SK-N-SH (cell line): Measurements from ENCODE around the gene EIF2D. TPM values are rescaled to one million over a fixed set of nuclear protein-coding genes. Genes with fewer than 3 reads are reported as not detected.

Experiments used
- CTCF ChIA-PET: fragments of 300-600, 350-600 bp; formaldehyde crosslinking; extraction: SDS; loops from one replicate; lab custom pipeline; 2021; lab: Yijun Ruan, JAX
- POLR2A ChIA-PET: fragments of 350-600 bp; sonication (Branson Sonifier 250); formaldehyde crosslinking; extraction: SDS; loops from one replicate; lab custom pipeline; 2020; ENCODE audit warnings: antibody characterized with exemption, inconsistent platforms; lab: Yijun Ruan, JAX
- DNase-seq: peaks from one replicate; pipeline ENCODE4 v3.0.0; 2012
- H2AFZ ChIP-seq: fragments of 200-600 bp; sonication (generic); 2 replicates; pipeline ENCODE4 v1.8.1; 2016; ENCODE audit warnings: antibody characterized with exemption, mild to moderate bottlenecking, low read depth
- H3F3A ChIP-seq: fragments of 200-600 bp; sonication (generic); replicated peaks from 2 replicates; pipeline ENCODE3; 2016; ENCODE audit warnings: antibody characterized with exemption, mild to moderate bottlenecking; ENCODE audit not compliant: insufficient read depth
- H3K27ac ChIP-seq, 2 experiments: fragments of 200-500 bp in 1 of 2; fragments of 200-600 bp in 1 of 2; sonication (Bioruptor generic) in 1 of 2; sonication (generic), shearing (Covaris generic) in 1 of 2; 2 replicates each; pipeline versions ENCODE4 v1.5.1 to v1.6.1; 2014 to 2016; ENCODE audit warnings: low read depth in 2 of 2, inconsistent platforms in 1 of 2, low read length in 1 of 2, mild to moderate bottlenecking in 1 of 2, mixed read lengths in 1 of 2
- H3K27me3 ChIP-seq: fragments of 200-600 bp; sonication (generic), shearing (Covaris generic); 2 replicates; pipeline ENCODE4 v1.6.1; 2016; ENCODE audit warnings: mixed run types; ENCODE audit not compliant: insufficient read depth
- H3K36me3 ChIP-seq, 2 experiments: fragments of 200-500 bp in 1 of 2; fragments of 200-600 bp in 1 of 2; sonication (Bioruptor generic) in 1 of 2; sonication (generic) in 1 of 2; replicated peaks in 1 of 2; 2 replicates each; pipeline versions ENCODE3 to v1.5.1; 2014 to 2016; ENCODE audit warnings: low read length in 1 of 2, mild to moderate bottlenecking in 1 of 2; ENCODE audit not compliant: insufficient read depth in 2 of 2, control insufficient read depth in 1 of 2
- H3K4me1 ChIP-seq, 2 experiments: fragments of 200-500 bp in 1 of 2; fragments of 200-600 bp in 1 of 2; sonication (Bioruptor generic) in 1 of 2; sonication (generic), shearing (Covaris generic) in 1 of 2; 2 replicates each; pipeline versions ENCODE4 v1.5.1 to v1.6.1; 2014 to 2016; ENCODE audit warnings: low read depth in 1 of 2, low read length in 1 of 2, mixed run types in 1 of 2; ENCODE audit not compliant: insufficient read depth in 2 of 2, control insufficient read depth in 1 of 2
- H3K4me2 ChIP-seq: fragments of 200-600 bp; sonication (generic), shearing (Covaris generic); 2 replicates; pipeline ENCODE4 v1.6.1; 2017; ENCODE audit warnings: mixed run types
- H3K4me3 ChIP-seq, 2 experiments: fragments of 200-500 bp in 1 of 2; fragments of 200-600 bp in 1 of 2; sonication (Bioruptor generic) in 1 of 2; sonication (generic), shearing (Covaris generic) in 1 of 2; 2 replicates each; pipeline versions ENCODE4 v1.5.1 to v1.8.1; 2014 to 2016; ENCODE audit warnings: low read depth in 2 of 2, inconsistent platforms in 1 of 2, low read length in 1 of 2, mild to moderate bottlenecking in 1 of 2, mixed read lengths in 1 of 2, moderate library complexity in 1 of 2
- H3K79me2 ChIP-seq: fragments of 200-600 bp; sonication (generic); 2 replicates; pipeline ENCODE4 v1.8.1; 2017; ENCODE audit warnings: mild to moderate bottlenecking; ENCODE audit not compliant: insufficient read depth
- H3K9ac ChIP-seq: fragments of 200-600 bp; sonication (generic); 2 replicates; pipeline ENCODE4 v1.6.1; 2017; ENCODE audit warnings: mixed run types
- H3K9me2 ChIP-seq: fragments of 200-600 bp; sonication (generic); 2 replicates; pipeline ENCODE4 v1.6.1; 2017; ENCODE audit warnings: mixed run types
- H3K9me3 ChIP-seq: fragments of 200-600 bp; sonication (generic); 2 replicates; pipeline ENCODE4 v1.6.1; 2017; ENCODE audit warnings: mixed run types, mild to moderate bottlenecking, moderate library complexity
- H4K20me1 ChIP-seq: fragments of 200-600 bp; sonication (generic); 2 replicates; pipeline ENCODE4 v1.6.1; 2017; ENCODE audit warnings: mild to moderate bottlenecking, mixed run types; ENCODE audit not compliant: insufficient read depth
- CHD2 ChIP-seq: fragments of 150-350 bp; IDR thresholded peaks from 2 replicates; pipeline ENCODE4 v1.6.1; 2018; ENCODE audit warnings: low read length; ENCODE audit not compliant: partially characterized antibody
- EP300 ChIP-seq, 2 experiments: IDR thresholded peaks; 2 replicates each; pipeline versions ENCODE4 v1.4.0 to v1.6.1; 2012; ENCODE audit warnings: borderline replicate concordance in 1 of 2, low read depth in 1 of 2, low read length in 1 of 2
- GABPA ChIP-seq: IDR thresholded peaks from 2 replicates; pipeline ENCODE4 v1.4.0; 2012; ENCODE audit warnings: low read depth, mild to moderate bottlenecking
- GATA2 ChIP-seq: sonication (generic); formaldehyde crosslinking; IDR thresholded peaks from 2 replicates; pipeline ENCODE4 v1.5.0; 2020; ENCODE audit warnings: mild to moderate bottlenecking, missing genetic modification reagents
- JUND ChIP-seq: IDR thresholded peaks from 2 replicates; pipeline ENCODE4 v1.4.0; 2012
- NFIC ChIP-seq: IDR thresholded peaks from 2 replicates; pipeline ENCODE4 v1.4.0; 2012; ENCODE audit warnings: borderline replicate concordance
- NRF1 ChIP-seq: IDR thresholded peaks from 2 replicates; pipeline ENCODE4 v1.6.1; 2012; ENCODE audit warnings: low read depth, mild to moderate bottlenecking, low read length
- POLR2AphosphoS5 ChIP-seq: IDR thresholded peaks from 2 replicates; pipeline ENCODE4 v1.6.1; 2012; ENCODE audit warnings: low read depth, low read length
- RAD21 ChIP-seq: IDR thresholded peaks from 2 replicates; pipeline ENCODE4 v1.6.1; 2012; ENCODE audit warnings: mild to moderate bottlenecking, low read length
- RCOR1 ChIP-seq: fragments of 150-350 bp; IDR thresholded peaks from 2 replicates; pipeline ENCODE4 v1.6.1; 2017; ENCODE audit warnings: antibody characterized with exemption, low read length
- TCF12 ChIP-seq: IDR thresholded peaks from 2 replicates; pipeline ENCODE4 v1.4.0; 2012
- WGBS: methylation state at CpG from one replicate; pipeline ENCODE4 v1.1.6; 2017; ENCODE audit warnings: low lambda C conversion rate; 5-methylcytosine and 5-hydroxymethylcytosine counted together
- polyA plus RNA-seq, 3 experiments: library from polyadenylated mRNA; depleted of rRNA; stranded (reverse); fragments of >200 nt; gene quantifications; 2 replicates each; pipeline ENCODE4 v1.2.3, GENCODE V29; 2012
- TF ChIP-seq, protein P1 (sequence below): fragments of 150-350 bp; IDR thresholded peaks from 2 replicates; pipeline ENCODE4 v1.6.1; 2016; ENCODE audit warnings: mild to moderate bottlenecking, low read depth, low read length
- TF ChIP-seq, protein P2 (sequence below): IDR thresholded peaks from 2 replicates; pipeline ENCODE4 v1.4.0; 2012; ENCODE audit warnings: low read depth, borderline replicate concordance
- TF ChIP-seq, protein P3 (sequence below): IDR thresholded peaks from 2 replicates; pipeline ENCODE4 v1.4.0; 2012; ENCODE audit warnings: low read depth, borderline replicate concordance

Gene EIF2D
- polyA plus RNA-seq, 1 of the 3 experiments (the other 2 are of a cell fraction): 59.5 TPM

DNA sequence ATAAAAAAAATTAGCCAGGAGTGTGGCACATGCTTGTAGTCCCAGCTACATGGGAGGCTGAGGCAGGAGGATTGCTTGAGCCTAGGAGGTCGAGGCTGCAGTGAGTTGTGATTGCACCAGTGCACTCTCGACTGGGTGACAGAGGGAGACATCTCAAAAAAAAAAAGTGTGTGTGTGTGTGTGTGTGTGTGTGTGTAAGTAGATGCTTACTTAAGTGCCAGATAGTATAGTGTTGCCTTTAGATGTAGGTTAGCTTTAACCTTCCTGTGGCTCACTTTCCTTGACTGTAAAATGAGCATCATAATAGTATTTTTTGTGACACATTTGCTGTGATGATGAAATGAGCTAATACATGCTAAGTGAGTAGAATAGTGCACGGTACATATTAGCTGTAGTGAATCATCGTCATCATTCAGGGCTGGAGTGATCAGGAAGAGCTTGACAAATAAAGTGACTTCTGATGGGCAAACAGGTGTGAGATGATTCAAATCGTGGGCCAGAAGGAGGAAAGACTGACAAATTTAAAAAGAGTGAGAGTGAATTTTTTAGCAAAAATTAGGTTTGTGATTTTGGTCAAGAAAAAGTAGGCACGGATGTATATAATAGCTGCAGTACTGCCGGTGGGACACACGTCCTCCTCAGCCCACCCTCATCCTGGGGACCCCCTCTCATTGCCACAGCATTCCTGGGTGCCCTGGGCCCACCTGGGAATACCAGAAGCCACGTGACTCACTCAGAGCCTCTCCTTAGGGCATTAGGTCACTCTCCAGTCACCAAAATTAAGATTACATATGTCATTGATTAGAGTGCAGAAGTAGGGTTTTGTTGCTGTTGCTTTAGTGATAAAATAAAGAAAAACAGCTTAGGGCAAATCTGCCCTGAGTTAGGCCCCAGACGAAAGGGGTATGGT, 33.9 kb downstream of the EIF2D start:
- no peaks in the 10 kb centered on the region for H3K9me2 ChIP-seq
- H3F3A ChIP-seq: no peaks in the 10 kb centered on the region
- POLR2A ChIA-PET: no interaction called here
- H3K4me3 ChIP-seq: no peak overlapping the region
- no peaks in the 10 kb centered on the region for H3K79me2 ChIP-seq
- 56% methylated on average over 10 of the region's 10 CpGs for WGBS
- DNase-seq: no peak
- CTCF ChIA-PET: interaction anchor here (0.7 to 12.7 kb wide), 10 partner anchors 10 to 123 kb away, joined by 3 to 241 read pairs (median 4); partner anchors contain the start of gene EIF2D
- H3K36me3 ChIP-seq: no peaks in the 10 kb centered on the region
- no peak overlapping the region for H2AFZ ChIP-seq
- H3K27me3 ChIP-seq: no peaks in the 10 kb centered on the region
- no peak overlapping the region for H3K9ac ChIP-seq
- no peaks in the 10 kb centered on the region for H4K20me1 ChIP-seq
- H3K9me3 ChIP-seq: no peaks in the 10 kb centered on the region
- H3K4me2 ChIP-seq: no peak overlapping the region
- H3K27ac ChIP-seq: no peak overlapping the region
- TF ChIP-seq JUND: no peak
- TF ChIP-seq, protein P1, sequence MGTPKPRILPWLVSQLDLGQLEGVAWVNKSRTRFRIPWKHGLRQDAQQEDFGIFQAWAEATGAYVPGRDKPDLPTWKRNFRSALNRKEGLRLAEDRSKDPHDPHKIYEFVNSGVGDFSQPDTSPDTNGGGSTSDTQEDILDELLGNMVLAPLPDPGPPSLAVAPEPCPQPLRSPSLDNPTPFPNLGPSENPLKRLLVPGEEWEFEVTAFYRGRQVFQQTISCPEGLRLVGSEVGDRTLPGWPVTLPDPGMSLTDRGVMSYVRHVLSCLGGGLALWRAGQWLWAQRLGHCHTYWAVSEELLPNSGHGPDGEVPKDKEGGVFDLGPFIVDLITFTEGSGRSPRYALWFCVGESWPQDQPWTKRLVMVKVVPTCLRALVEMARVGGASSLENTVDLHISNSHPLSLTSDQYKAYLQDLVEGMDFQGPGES: no peak
- TF ChIP-seq EP300 (IDR thresholded peaks at IDR 0.05; ENCODE audit: borderline replicate concordance in 1 of 2, low read depth in 1 of 2, low read length in 1 of 2): peak in 1 of 2 experiments; percentile 18; a peak in 1 of 4 replicates
- TF ChIP-seq TCF12: peak; percentile 44
- peaks cover 0 to 14% of the 10 kb centered on the region in 2 experiments; a peak in 3 of 4 replicates for H3K4me1 ChIP-seq

DNA sequence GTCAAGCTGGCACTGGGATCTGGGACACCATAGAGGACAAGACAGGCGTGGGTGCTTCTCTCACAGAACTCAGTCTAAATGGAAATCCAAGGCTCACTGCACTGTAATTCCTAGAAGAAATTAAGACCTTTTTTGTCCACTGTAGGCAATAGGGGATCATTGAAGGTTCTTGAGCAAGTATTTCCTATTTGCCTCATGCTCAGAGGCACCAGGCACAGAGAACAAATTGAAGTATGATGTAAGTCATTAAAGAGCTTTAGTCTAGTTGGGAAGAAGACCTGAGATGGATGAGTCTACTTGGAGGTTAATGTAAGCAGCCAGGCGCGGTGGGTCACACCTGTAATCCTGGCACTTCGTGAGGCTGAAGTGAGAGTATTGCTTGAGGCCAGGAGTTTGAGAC, 34.6 kb downstream of the EIF2D start:
- POLR2A ChIA-PET: no interaction called here
- H3K4me3 ChIP-seq: no peak overlapping the region
- H3K36me3 ChIP-seq: no peaks in the 10 kb centered on the region
- WGBS: 73% methylated on average over 4 of the region's 4 CpGs
- H3K4me1 ChIP-seq: peaks cover 0 to 14% of the 10 kb centered on the region in 2 experiments; a peak in 3 of 4 replicates
- TF ChIP-seq TCF12 (no peak), RAD21 (no peak)
- no peaks in the 10 kb centered on the region for H3K79me2 ChIP-seq
- H3K9me3 ChIP-seq: no peaks in the 10 kb centered on the region
- H3K27me3 ChIP-seq: no peaks in the 10 kb centered on the region
- H3K27ac ChIP-seq: no peak overlapping the region
- no peak overlapping the region for H2AFZ ChIP-seq
- H3K9me2 ChIP-seq: no peaks in the 10 kb centered on the region
- H3K9ac ChIP-seq: no peak overlapping the region
- CTCF ChIA-PET: interaction anchor here (1.4 to 12.7 kb wide), 4 partner anchors 37 to 123 kb away, joined by 3 to 241 read pairs (median 124); no protein-coding TSS in a partner anchor
- H3K4me2 ChIP-seq: no peak overlapping the region
- H3F3A ChIP-seq: no peaks in the 10 kb centered on the region
- DNase-seq: no peak
- H4K20me1 ChIP-seq: no peaks in the 10 kb centered on the region

DNA sequence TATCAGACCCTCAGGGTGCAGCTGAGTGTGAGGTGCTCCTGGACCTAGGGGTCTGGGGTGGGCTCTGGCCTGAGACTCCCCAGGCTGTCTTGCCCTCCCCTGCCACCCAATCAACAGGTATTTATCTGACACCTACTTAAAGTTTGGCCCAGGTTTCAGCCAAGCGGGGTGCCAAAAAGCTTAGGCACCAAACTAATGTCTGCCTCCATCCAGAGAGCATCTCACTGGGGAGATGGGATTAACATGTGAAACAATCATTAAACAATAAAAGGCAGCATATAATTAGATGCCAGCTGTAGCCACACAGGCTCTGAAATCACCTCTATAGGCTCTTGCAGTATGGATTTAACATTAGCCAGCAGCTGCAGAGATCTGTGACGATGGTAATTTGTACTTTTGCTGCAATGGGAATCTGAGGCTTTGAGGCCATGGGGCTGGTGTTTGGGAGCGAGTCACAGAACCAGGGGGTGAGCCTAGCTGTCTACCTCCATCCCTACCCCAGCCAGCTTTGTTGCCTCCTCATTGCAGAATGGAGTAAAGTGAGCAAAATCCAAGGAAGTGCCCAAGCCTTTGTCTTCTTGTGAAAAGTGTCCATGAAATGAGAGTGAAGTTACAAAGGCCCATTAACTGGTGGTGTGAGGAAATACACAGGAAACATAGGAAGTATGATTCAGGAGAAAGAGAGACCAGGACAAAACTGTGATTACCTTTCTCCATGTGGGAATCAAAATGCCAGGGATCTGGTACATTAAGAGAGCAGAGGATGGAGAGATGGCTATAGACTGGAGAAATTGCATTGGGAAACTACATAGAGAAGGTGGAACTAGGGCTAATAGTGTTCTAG, 36.1 kb downstream of the EIF2D start:
- H3K9me2 ChIP-seq: no peaks in the 10 kb centered on the region
- H3K27ac ChIP-seq: no peak overlapping the region
- no peak for DNase-seq
- no peak overlapping the region for H2AFZ ChIP-seq
- WGBS: 84% methylated on average over 3 of the region's 3 CpGs
- no peaks in the 10 kb centered on the region for H3K79me2 ChIP-seq
- POLR2A ChIA-PET: no interaction called here
- no peak overlapping the region for H3K4me3 ChIP-seq
- TF ChIP-seq NFIC (no peak), CHD2 (no peak), GATA2 (CRISPR knock-in tag) (no peak), POLR2AphosphoS5 (no peak), EP300 (IDR thresholded peaks at IDR 0.05; ENCODE audit: borderline replicate concordance in 1 of 2, low read depth in 1 of 2, low read length in 1 of 2) (no peak), NRF1 (no peak), JUND (no peak), RCOR1 (no peak), GABPA (no peak)
- TF ChIP-seq, protein P2, sequence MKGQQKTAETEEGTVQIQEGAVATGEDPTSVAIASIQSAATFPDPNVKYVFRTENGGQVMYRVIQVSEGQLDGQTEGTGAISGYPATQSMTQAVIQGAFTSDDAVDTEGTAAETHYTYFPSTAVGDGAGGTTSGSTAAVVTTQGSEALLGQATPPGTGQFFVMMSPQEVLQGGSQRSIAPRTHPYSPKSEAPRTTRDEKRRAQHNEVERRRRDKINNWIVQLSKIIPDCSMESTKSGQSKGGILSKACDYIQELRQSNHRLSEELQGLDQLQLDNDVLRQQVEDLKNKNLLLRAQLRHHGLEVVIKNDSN: no peak
- TF ChIP-seq, protein P3, sequence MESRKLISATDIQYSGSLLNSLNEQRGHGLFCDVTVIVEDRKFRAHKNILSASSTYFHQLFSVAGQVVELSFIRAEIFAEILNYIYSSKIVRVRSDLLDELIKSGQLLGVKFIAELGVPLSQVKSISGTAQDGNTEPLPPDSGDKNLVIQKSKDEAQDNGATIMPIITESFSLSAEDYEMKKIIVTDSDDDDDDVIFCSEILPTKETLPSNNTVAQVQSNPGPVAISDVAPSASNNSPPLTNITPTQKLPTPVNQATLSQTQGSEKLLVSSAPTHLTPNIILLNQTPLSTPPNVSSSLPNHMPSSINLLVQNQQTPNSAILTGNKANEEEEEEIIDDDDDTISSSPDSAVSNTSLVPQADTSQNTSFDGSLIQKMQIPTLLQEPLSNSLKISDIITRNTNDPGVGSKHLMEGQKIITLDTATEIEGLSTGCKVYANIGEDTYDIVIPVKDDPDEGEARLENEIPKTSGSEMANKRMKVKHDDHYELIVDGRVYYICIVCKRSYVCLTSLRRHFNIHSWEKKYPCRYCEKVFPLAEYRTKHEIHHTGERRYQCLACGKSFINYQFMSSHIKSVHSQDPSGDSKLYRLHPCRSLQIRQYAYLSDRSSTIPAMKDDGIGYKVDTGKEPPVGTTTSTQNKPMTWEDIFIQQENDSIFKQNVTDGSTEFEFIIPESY: no peak
- TF ChIP-seq, all 33 proteins: peak for 0
- Histone ChIP-seq H4K20me1 (no peaks in the 10 kb centered on the region), H3K4me1 (peaks cover 0 to 14% of the 10 kb centered on the region in 2 experiments; a peak in 3 of 4 replicates), H3K36me3 (no peaks in the 10 kb centered on the region), H3K4me2 (no peak overlapping the region), H3K9ac (no peak overlapping the region), H3K9me3 (no peaks in the 10 kb centered on the region), H3K27me3 (no peaks in the 10 kb centered on the region), H3F3A (no peaks in the 10 kb centered on the region)
- CTCF ChIA-PET: interaction anchor here (0.7 to 3.2 kb wide), 7 partner anchors 8 to 97 kb away, joined by 3 to 17 read pairs (median 4); no protein-coding TSS in a partner anchor
